ENCODE results near the gene PIP4P1.

The PIP4P1 gene

GRCh38 chr14:20419419-20419818, 41.8 kb downstream of the PIP4P1 start:
- Histone ChIP-seq H3K4me3 (ENCODE audit: severe bottlenecking) (no peak overlapping the region), H3K36me3 (ENCODE audit: low read depth) (no peaks in the 10 kb centered on the region), H3K27me3 (ENCODE audit: insufficient read depth, poor library complexity, severe bottlenecking) (no peaks in the 10 kb centered on the region), H3K9me3 (ENCODE audit: severe bottlenecking) (no peaks in the 10 kb centered on the region), H3K27ac (ENCODE audit: poor library complexity, severe bottlenecking) (no peak overlapping the region), H3K4me1 (ENCODE audit: insufficient read depth, poor library complexity, severe bottlenecking) (no peaks in the 10 kb centered on the region)
- DNase-seq (ENCODE audit: low spot score) (no peak), ATAC-seq (ENCODE audit: low read depth) (no peak)
- no peak for TF ChIP-seq CTCF (IDR thresholded peaks at IDR 0.05; ENCODE audit: poor library complexity, severe bottlenecking)

GRCh38 chr14:20418501-20418909, 42.7 kb downstream of the PIP4P1 start:
- Histone ChIP-seq H3K4me3 (ENCODE audit: severe bottlenecking) (no peak overlapping the region), H3K27ac (ENCODE audit: poor library complexity, severe bottlenecking) (no peak overlapping the region), H3K4me1 (ENCODE audit: insufficient read depth, poor library complexity, severe bottlenecking) (no peaks in the 10 kb centered on the region), H3K9me3 (ENCODE audit: severe bottlenecking) (no peaks in the 10 kb centered on the region), H3K36me3 (ENCODE audit: low read depth) (no peaks in the 10 kb centered on the region), H3K27me3 (ENCODE audit: insufficient read depth, poor library complexity, severe bottlenecking) (no peaks in the 10 kb centered on the region)
- DNase-seq (ENCODE audit: low spot score): peak; percentile 5
- no peak for TF ChIP-seq CTCF (IDR thresholded peaks at IDR 0.05; ENCODE audit: poor library complexity, severe bottlenecking)
- ATAC-seq (ENCODE audit: low read depth): no peak

GRCh38 chr14:20417250-20418186, 43.7 kb downstream of the PIP4P1 start:
- no peaks in the 10 kb centered on the region for H3K27me3 ChIP-seq (ENCODE audit: insufficient read depth, poor library complexity, severe bottlenecking)
- no peak for ATAC-seq (ENCODE audit: low read depth)
- no peaks in the 10 kb centered on the region for H3K9me3 ChIP-seq (ENCODE audit: severe bottlenecking)
- no peak overlapping the region for H3K4me3 ChIP-seq (ENCODE audit: severe bottlenecking)
- H3K27ac ChIP-seq (ENCODE audit: poor library complexity, severe bottlenecking): no peak overlapping the region
- DNase-seq (ENCODE audit: low spot score): peak; percentile 7
- TF ChIP-seq CTCF (IDR thresholded peaks at IDR 0.05; ENCODE audit: poor library complexity, severe bottlenecking): no peak
- no peaks in the 10 kb centered on the region for H3K4me1 ChIP-seq (ENCODE audit: insufficient read depth, poor library complexity, severe bottlenecking)
- H3K36me3 ChIP-seq (ENCODE audit: low read depth): no peaks in the 10 kb centered on the region

- Histone ChIP-seq H3K4me3 (ENCODE audit: severe bottlenecking) (no peak overlapping the region), H3K36me3 (ENCODE audit: low read depth) (no peaks in the 10 kb centered on the region), H3K27me3 (ENCODE audit: insufficient read depth, poor library complexity, severe bottlenecking) (no peaks in the 10 kb centered on the region), H3K27ac (ENCODE audit: poor library complexity, severe bottlenecking) (no peak overlapping the region), H3K9me3 (ENCODE audit: severe bottlenecking) (no peaks in the 10 kb centered on the region), H3K4me1 (ENCODE audit: insufficient read depth, poor library complexity, severe bottlenecking) (no peaks in the 10 kb centered on the region)
- TF ChIP-seq CTCF (IDR thresholded peaks at IDR 0.05; ENCODE audit: poor library complexity, severe bottlenecking): peak; percentile 3
- DNase-seq (ENCODE audit: low spot score) (no peak), ATAC-seq (ENCODE audit: low read depth) (no peak)
These were observed 45.0 kb downstream of the PIP4P1 start for GRCh38 chr14:20416223-20416622.

GRCh38 chr14:20415782-20416206, 45.4 kb downstream of the PIP4P1 start:
- no peak overlapping the region for H3K27ac ChIP-seq (ENCODE audit: poor library complexity, severe bottlenecking)

More at GRCh38 chr14:20415782-20416206, 45.4 kb downstream of the PIP4P1 start:
- peak; percentile 27; the same call in 2 of the 3 replicates for ATAC-seq (ENCODE audit: low read depth)
- DNase-seq (ENCODE audit: low spot score): no peak
- Histone ChIP-seq H3K27me3 (ENCODE audit: insufficient read depth, poor library complexity, severe bottlenecking) (no peaks in the 10 kb centered on the region), H3K4me1 (ENCODE audit: insufficient read depth, poor library complexity, severe bottlenecking) (no peaks in the 10 kb centered on the region), H3K4me3 (ENCODE audit: severe bottlenecking) (no peak overlapping the region), H3K36me3 (ENCODE audit: low read depth) (no peaks in the 10 kb centered on the region), H3K9me3 (ENCODE audit: severe bottlenecking) (no peaks in the 10 kb centered on the region)
- TF ChIP-seq CTCF (IDR thresholded peaks at IDR 0.05; ENCODE audit: poor library complexity, severe bottlenecking): peak; percentile 91
